NCI-H510A treated with DMSO at 0.1 percent for 48 hours (cell line): Measurements from ENCODE around the gene WDR74.
A peak's percentile ranks its signal among the peaks of the same experiment; 100 is the strongest.

Experiments used
- DNase-seq: peaks from one replicate; lab custom pipeline; 2025; lab: John Stamatoyannopoulos, UW

WDR74 gene

DNA sequence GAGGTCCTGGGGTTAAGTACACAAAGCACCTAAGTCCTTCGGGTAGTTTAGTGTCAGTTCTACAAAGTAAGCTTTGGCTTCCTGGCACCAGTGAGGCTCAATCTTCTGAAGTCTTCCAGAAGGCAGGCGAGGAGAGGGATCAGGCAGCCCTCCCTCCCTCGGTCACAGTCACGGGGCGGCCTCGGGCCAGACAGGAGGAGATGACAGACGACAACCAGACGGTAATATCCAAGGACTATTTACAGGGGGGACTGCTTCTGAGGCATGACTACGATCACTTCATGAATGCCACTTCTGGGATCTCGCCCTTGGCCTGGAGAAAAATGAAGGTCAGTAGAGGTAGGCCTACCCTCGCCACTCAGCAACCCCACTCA lies 47.2 kb downstream of the WDR74 start:
- DNase-seq, result no peak

DNA sequence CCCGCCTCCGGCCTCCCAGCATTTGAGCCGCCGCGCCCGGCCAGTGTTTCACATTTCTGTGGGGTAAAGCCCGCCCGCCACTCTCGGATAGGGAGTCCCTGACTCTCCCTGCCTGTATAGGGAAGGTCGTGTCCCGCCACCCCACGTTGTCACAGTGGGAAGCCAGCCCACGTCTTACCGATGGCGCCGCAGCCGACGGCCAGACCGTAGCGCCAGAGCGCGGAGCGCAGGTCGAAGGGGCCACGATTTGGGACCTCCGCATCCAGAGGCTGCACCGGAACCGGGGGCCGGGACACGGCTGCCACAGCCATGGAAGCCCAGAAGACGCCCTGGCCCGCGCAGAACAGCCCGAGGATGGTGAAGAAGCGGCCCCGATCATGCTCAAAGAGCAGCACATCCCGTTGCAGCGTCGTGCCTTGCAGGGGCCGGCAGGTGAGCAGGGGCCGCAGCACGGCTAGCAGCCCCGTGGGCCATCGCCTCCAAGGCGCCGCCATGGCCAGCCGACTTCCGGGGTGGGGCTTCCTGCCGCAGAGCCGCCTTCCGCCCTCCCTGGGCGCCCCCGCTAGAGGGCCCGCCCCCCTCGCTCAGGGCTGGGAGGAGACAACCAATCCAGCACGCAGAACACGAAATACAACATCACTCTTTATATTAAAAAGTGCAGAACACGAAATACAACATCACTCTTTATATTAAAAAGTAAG lies 47.7 kb downstream of the WDR74 start, which contains the start of gene TMEM223:
Gene TMEM223, minus strand, starts transcription at position 506 of the 701 bp plus-strand sequence. Its CDS starts 12 bp downstream, at position 494.
- DNase-seq, result peak; percentile 86

DNA sequence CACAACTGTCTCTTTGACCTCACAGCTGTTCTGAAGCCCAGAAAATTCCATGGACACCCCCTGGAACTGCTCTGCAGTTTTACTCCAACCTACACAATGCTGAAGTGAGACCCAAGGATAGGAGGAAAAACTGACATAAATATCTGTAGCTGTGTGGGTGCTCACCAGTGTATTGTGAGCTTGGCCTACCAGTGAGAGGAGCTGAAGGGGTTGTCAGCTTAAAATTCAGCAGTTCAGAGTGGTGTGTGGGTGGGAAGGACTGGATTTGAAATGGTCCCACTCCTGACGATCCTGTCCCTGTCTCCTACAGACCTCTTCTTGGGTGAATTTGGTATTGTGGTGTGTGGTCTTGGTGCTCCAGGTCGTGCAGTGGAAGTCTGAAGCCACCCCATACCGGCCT lies 49.8 kb downstream of the WDR74 start:
- no peak for DNase-seq

DNA sequence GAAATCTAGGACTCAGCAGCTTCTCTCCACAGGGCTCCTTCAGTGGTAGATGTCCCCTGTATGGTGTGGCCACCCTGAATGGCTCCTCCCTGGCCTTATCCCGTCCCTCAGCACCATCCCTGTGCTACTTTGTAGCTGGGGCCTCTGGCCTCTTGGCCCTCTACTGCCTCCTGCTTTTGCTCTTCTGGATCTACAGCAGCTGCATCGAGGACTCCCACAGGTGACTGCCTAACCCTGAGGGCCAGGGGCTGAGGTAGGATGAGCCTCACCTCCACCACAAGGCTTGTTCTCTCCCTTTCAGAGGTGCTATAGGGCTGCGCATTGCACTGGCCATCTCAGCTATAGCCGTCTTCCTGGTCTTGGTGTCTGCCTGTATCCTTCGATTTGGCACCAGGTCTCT lies 50.4 kb downstream of the WDR74 start:
- no peak for DNase-seq

DNA sequence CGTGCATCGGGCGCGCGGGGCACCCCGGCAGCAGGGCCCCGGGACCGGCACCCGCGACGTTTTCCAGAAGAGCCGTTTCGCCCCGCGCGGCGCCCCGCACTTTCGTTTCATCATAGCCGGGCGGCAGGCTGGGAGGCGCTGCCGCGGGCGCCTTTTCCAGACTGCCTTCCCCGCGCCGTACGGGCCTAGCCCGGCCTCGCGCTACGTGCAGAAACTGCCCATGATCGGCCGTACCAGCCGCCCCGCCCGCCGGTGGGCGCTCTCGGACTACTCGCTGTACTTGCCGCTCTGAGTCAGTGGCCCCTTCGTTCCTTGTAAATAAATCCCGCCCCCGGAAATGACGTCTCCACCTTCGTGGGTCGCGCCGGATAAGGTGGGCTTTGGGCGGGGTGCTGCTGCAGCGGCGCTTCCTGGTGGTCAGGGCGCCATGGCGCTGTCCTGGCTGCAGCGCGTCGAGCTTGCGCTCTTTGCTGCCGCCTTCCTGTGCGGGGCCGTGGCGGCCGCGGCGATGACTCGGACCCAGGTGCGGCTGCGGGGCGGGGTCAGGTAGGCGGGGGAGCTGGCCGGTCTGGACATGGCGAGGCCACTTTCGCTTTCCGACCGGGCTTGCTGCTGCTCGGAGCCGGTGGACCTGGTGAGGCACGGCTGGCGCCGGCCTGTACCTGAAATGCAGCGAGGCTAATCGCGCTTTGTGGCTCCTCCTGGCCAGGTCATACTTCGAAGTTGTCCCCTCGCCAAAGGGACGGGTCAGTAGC lies 52.2 kb downstream of the WDR74 start, which contains the start of gene TMEM179B:
Gene TMEM179B, plus strand, starts transcription at position 398 of the 755 bp plus-strand sequence. Its CDS starts 30 bp downstream, at position 428.
- peak; percentile 95 for DNase-seq

DNA sequence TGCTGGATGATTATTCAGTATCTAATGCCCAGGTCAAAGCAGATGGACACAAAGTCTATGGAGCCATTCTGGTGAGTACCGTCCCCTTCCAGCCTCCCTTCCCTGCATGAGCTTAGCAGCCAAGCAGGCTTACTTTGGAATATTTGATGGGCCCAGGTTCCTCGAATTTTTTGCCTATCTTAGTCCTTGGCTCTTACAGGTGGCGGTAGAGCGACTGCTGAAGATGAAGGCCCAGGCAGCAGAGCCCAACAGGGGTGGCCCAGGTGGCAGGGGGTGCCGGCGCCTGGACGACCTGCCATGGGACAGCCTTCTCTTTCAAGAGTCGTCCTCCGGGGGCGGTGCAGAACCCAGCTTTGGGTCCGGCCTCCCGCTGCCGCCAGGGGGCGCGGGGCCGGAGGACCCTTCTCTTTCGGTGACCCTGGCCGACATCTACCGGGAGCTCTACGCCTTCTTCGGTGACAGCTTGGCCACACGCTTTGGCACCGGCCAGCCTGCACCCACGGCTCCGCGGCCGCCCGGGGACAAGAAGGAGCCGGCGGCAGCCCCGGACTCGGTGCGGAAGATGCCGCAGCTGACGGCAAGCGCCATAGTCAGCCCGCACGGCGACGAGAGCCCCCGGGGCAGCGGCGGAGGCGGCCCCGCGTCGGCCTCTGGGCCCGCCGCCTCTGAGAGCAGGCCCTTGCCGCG lies 52.9 kb downstream of the WDR74 start:
- DNase-seq, result peak; percentile 70
